Measurements from ENCODE around the gene RGS6.

GRCh38 chr14:72409047-72409446 lies 476.8 kb downstream of the RGS6 start:
- TF ChIP-seq CTCF (IDR thresholded peaks at IDR 0.05), result no peak
- no peak for TF ChIP-seq POLR2A (IDR thresholded peaks at IDR 0.05)

All from breast epithelium (tissue), 3 donors.